BE2C (cell line): ENCODE data around the gene TAS2R4.
"Not testable (repeated sequence)": the region's sequence is repeated elsewhere in the genome, so short reads cannot be mapped to it uniquely, and the experiment has no call there.

Source experiments
- DNase-seq: peaks from one replicate; pipeline ENCODE4 v3.0.0-alpha.2; 2020
- H3K27me3 ChIP-seq: fragments of 250-450 bp; sonication (Bioruptor Pico); 2 replicates; pipeline ENCODE4 v1.5.1; 2020; ENCODE audit warnings: mild to moderate bottlenecking
- H3K36me3 ChIP-seq: fragments of 250-450 bp; sonication (Bioruptor Pico); 2 replicates; pipeline ENCODE4 v1.5.1; 2020; ENCODE audit warnings: mild to moderate bottlenecking
- H3K4me1 ChIP-seq: fragments of 250-450 bp; sonication (Bioruptor Pico); 2 replicates; pipeline ENCODE4 v1.5.1; 2020
- H3K4me3 ChIP-seq: 2 replicates; pipeline ENCODE4 v1.5.1; 2011; ENCODE audit warnings: low read depth, low read length
- H3K9me3 ChIP-seq: fragments of 250-450 bp; sonication (Bioruptor Pico); 2 replicates; pipeline ENCODE4 v1.5.1; 2020
- TF ChIP-seq, protein P1 (sequence below): IDR thresholded peaks from 2 replicates; pipeline ENCODE4 v1.5.1; 2012; ENCODE audit warnings: mild to moderate bottlenecking, low read depth, low read length

TAS2R4 gene

DNA sequence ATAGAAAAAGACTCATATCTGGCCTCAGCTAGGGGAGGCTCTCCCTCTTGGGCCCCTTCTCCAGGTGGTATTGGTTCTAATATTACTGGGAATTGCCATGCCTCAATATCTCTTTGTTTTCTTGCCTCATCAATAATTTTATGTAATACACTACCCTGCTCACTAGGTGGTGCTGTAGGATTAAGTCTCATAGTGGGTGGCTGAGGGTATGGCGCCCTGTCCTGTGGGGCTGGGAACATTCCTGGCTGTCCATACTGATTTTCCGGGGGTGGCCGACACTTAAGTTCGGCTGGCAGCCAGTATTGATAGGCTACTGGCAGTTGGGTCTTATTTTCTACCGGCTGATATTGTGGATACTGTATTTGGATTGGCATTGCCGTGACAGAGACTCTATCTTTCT lies 21.5 kb upstream of the TAS2R4 start:
- peak; percentile 40 for DNase-seq
- Histone ChIP-seq H3K4me1 (no peaks in the 10 kb centered on the region), H3K4me3 (no peak overlapping the region), H3K9me3 (no peaks in the 10 kb centered on the region), H3K27me3 (no peaks in the 10 kb centered on the region), H3K36me3 (peaks cover 60% of the 10 kb centered on the region)
- TF ChIP-seq, protein P1, sequence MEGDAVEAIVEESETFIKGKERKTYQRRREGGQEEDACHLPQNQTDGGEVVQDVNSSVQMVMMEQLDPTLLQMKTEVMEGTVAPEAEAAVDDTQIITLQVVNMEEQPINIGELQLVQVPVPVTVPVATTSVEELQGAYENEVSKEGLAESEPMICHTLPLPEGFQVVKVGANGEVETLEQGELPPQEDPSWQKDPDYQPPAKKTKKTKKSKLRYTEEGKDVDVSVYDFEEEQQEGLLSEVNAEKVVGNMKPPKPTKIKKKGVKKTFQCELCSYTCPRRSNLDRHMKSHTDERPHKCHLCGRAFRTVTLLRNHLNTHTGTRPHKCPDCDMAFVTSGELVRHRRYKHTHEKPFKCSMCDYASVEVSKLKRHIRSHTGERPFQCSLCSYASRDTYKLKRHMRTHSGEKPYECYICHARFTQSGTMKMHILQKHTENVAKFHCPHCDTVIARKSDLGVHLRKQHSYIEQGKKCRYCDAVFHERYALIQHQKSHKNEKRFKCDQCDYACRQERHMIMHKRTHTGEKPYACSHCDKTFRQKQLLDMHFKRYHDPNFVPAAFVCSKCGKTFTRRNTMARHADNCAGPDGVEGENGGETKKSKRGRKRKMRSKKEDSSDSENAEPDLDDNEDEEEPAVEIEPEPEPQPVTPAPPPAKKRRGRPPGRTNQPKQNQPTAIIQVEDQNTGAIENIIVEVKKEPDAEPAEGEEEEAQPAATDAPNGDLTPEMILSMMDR, result peak; percentile 70

DNA sequence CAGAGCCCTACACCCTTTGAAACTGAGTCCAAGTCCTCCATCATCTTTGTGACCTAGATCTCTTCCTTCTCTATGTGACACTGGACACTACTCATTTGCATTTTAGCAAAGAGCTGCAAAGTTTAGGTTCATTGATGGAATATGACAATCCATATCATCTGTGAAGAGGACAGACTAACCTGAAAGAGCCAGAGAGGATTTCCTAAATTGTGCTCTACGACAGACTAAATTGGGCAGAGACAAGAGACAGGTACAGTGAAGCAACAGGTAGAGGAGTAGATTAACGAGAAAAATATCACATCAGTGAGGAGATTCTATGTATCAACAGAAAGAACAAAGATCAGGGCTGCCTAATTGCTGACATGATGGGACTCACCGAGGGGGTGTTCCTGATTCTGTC lies 12.7 kb upstream of the TAS2R4 start, which contains the start of gene TAS2R3:
Gene TAS2R3 (plus strand): TSS at position 301 of the 400 bp plus-strand sequence. CDS start 62 bp downstream, at position 363.
- Histone ChIP-seq H3K9me3 (no peaks in the 10 kb centered on the region), H3K36me3 (peaks cover 15% of the 10 kb centered on the region), H3K4me1 (no peaks in the 10 kb centered on the region), H3K27me3 (no peaks in the 10 kb centered on the region), H3K4me3 (no peak within 1 kb of the TSS)
- DNase-seq, result no peak
- TF ChIP-seq, protein P1, result no peak

DNA sequence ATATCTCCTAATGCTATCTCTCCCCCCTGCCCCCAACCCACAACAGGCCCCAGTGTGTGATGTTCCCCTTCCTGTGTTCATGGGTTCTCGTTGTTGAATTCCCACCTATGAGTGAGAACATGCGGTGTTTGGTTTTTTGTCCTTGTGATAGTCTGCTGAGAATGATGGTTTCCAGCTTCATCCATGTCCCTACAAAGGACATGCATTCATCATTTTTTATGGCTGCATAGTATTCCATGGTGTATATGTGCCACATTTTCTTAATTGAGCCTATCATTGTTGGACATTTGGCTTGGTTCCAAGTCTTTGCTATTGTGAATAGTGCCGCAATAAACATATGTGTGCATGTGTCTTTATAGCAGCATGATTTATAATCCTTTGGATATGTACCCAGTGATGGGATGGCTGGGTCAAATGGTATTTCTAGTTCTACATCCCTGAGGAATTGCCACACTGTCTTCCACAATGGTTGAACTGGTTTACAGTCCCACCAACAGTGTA lies 6.3 kb upstream of the TAS2R4 start:
- not testable (repeated sequence) for H3K4me1 ChIP-seq, H3K27me3 ChIP-seq, H3K36me3 ChIP-seq, DNase-seq, H3K4me3 ChIP-seq, H3K9me3 ChIP-seq

DNA sequence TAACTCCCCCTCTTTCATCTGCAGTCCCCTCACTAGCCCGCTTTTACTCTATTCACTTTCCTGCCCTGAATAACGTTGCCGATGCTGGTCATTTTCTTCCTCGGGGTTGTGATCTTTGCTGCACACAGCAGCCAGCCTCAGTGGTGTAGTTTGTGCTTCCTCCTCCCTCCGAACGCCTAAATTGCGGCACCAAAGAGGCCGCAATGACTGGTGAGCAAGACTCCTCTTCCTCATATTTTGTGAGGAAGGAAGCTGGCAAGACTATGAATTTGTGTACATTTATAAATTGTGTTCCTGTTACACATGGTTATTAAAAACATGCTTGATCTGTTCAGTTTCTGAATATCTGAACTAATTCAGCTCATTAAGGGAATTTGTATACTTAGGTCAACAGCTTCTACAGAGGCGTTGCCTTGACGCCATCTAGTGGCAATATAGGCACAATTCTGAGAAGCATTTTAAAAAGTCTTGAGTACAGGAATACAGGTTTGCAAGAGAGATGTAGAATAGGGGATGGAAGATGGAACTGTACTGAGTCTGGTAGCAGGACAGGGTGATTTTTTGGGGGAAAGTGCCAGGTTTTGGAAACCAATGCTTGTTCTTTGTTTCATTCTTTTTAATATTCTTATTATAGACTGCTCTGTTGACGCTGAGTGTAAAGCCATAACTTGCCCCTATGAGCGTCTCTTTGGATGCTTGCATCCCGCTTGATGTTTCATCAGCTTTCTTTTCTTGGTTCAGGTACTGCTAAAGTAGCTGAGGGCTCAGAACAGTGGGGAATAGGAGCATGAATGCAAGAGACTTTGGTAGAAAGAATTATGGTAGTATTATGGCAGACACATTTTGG lies 9.5 kb downstream of the TAS2R4 start:
- no peaks in the 10 kb centered on the region for H3K36me3 ChIP-seq
- TF ChIP-seq, protein P1, result peak; percentile 88
- no peaks in the 10 kb centered on the region for H3K27me3 ChIP-seq
- no peaks in the 10 kb centered on the region for H3K9me3 ChIP-seq
- H3K4me3 ChIP-seq, result no peak overlapping the region
- DNase-seq, result peak; percentile 18
- 0 out of 2 replicates have a peak, but pooled peaks cover 4% of the 10 kb centered on the region for H3K4me1 ChIP-seq

DNA sequence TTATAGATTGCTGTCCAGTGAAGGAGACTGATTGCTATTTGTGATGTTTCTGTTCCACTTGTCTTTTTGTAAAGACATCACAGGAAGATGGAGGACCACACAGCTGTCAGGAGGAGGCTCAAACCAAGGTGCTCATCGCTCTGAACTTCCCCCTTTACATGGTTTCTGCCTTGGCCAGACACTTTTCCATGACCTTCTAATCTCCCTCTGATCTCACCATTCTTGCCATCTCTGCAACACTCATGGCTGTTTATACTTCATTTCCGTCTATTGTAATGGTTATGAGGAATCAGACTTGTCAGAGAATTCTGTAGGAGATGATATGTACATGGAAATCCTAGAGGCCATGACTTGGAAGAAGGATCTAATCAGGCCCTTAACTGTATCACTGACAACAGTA lies 11.8 kb downstream of the TAS2R4 start:
- DNase-seq, result no peak
- Histone ChIP-seq H3K4me3 (no peak overlapping the region), H3K36me3 (no peaks in the 10 kb centered on the region), H3K4me1 (0 out of 2 replicates have a peak, but pooled peaks cover 6% of the 10 kb centered on the region), H3K9me3 (no peaks in the 10 kb centered on the region), H3K27me3 (no peaks in the 10 kb centered on the region)
- TF ChIP-seq, protein P1, result no peak

DNA sequence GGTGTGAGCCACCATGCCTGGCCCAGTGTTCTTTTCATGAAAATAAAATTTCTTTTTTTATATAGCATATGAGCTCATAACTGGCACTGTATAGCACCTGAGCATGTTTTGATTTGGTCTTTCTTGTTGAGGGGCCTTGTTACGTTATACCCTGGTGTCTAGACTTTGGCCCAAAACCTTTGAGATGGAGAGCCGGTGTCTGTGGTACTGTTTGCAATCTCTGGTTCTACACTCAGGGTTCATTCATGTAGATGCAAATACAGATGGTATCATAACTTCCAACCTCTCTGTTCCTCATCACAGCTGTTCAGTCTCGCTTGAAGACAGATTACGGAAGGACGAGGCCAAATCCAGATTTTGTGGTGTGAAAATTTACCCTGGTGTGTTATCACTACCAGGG lies 13.4 kb downstream of the TAS2R4 start, which contains the start of gene TAS2R5:
Gene TAS2R5 (plus strand): TSS at position 301 of the 400 bp plus-strand sequence. CDS start 145 bp downstream, outside the sequence.
- no peaks in the 10 kb centered on the region for H3K9me3 ChIP-seq
- no peak for DNase-seq
- no peaks in the 10 kb centered on the region for H3K36me3 ChIP-seq
- H3K4me1 ChIP-seq, result 0 out of 2 replicates have a peak, but pooled peaks cover 6% of the 10 kb centered on the region
- TF ChIP-seq, protein P1, result no peak
- no peak within 1 kb of the TSS for H3K4me3 ChIP-seq
- H3K27me3 ChIP-seq, result no peaks in the 10 kb centered on the region
